Hematopoietic multipotent progenitor cell treated with erythropoietin and hydrocortisone succinate and interleukin-3 and kit ligand, for 4 days (in vitro differentiated cells): ENCODE measurements around the gene TSPAN10.

ENCODE experiments used
- DNase-seq: peaks from one replicate; pipeline ENCODE4 v3.0.0-alpha.2; 2015

TSPAN10 gene

GRCh38 chr17:81635973-81636504, 957 bp upstream of the TSPAN10 start:
- DNase-seq, result peak; percentile 49

- DNase-seq, result no peak
Observed at GRCh38 chr17:81638683-81639082, 1.7 kb downstream of the TSPAN10 start.

GRCh38 chr17:81640011-81640410, 3.0 kb downstream of the TSPAN10 start:
- DNase-seq, result no peak

- no peak for DNase-seq
Observed at GRCh38 chr17:81641825-81642489, 5.0 kb downstream of the TSPAN10 start.

- no peak for DNase-seq
Observed at GRCh38 chr17:81644496-81644895, 7.5 kb downstream of the TSPAN10 start.

- DNase-seq, result no peak
Observed at GRCh38 chr17:81644976-81645952, 8.3 kb downstream of the TSPAN10 start.

GRCh38 chr17:81646869-81647600, 10.0 kb downstream of the TSPAN10 start:
- DNase-seq, result peak; percentile 57

GRCh38 chr17:81647640-81648012, 10.6 kb downstream of the TSPAN10 start:
- no peak for DNase-seq

GRCh38 chr17:81648013-81648706, 11.2 kb downstream of the TSPAN10 start:
- DNase-seq, result no peak

- DNase-seq, result no peak
Observed at GRCh38 chr17:81648707-81649085, 11.7 kb downstream of the TSPAN10 start.

GRCh38 chr17:81650951-81651350, 14.0 kb downstream of the TSPAN10 start:
- DNase-seq, result no peak

- peak; percentile 62 for DNase-seq
Observed at GRCh38 chr17:81651692-81652091, 14.7 kb downstream of the TSPAN10 start.

- DNase-seq, result peak; percentile 80
Observed at GRCh38 chr17:81652906-81653771, 16.1 kb downstream of the TSPAN10 start.

- DNase-seq, result no peak
Observed at GRCh38 chr17:81655378-81656117, 18.6 kb downstream of the TSPAN10 start.

GRCh38 chr17:81656118-81656743, 19.2 kb downstream of the TSPAN10 start, which contains the start of gene PDE6G:
Gene PDE6G, minus strand, starts transcription at chr17:81656542. Its CDS starts 3,237 bp downstream, at chr17:81653305.
- peak; percentile 53 for DNase-seq

GRCh38 chr17:81656835-81657234, 19.8 kb downstream of the TSPAN10 start:
- DNase-seq, result peak; percentile 17

GRCh38 chr17:81659038-81659437, 22.0 kb downstream of the TSPAN10 start:
- no peak for DNase-seq

GRCh38 chr17:81660441-81660840, 23.4 kb downstream of the TSPAN10 start:
- no peak for DNase-seq

GRCh38 chr17:81662002-81662401, 25.0 kb downstream of the TSPAN10 start:
- no peak for DNase-seq

- no peak for DNase-seq
Observed at GRCh38 chr17:81664051-81664470, 27.1 kb downstream of the TSPAN10 start.
